Placental epithelial cell (primary cell): ENCODE results near the gene BRINP1. TPM values are rescaled to one million over a fixed set of nuclear protein-coding genes. Genes with fewer than 3 reads are reported as not detected.

Experiments
- total RNA-seq: library from RNA; depleted of rRNA; stranded (reverse); fragments of >200 nt; gene quantifications from 2 replicates; pipeline ENCODE4 v1.2.3, GENCODE V29; 2012

Gene BRINP1
- 0.76 and 2.4 TPM in 2 replicates for total RNA-seq

GRCh38 chr9:119368681-119369581, at the start of gene BRINP1:
Gene BRINP1 (minus strand): TSS chr9:119369435. CDS start chr9:119313355, 56,080 bp downstream.

